Measurements from ENCODE around the gene CCIN. TPM values are rescaled to one million over a fixed set of nuclear protein-coding genes. Genes with fewer than 3 reads are reported as not detected.

CCIN gene
- total RNA-seq, 1 donor from 2014 or later = not detected

DNA sequence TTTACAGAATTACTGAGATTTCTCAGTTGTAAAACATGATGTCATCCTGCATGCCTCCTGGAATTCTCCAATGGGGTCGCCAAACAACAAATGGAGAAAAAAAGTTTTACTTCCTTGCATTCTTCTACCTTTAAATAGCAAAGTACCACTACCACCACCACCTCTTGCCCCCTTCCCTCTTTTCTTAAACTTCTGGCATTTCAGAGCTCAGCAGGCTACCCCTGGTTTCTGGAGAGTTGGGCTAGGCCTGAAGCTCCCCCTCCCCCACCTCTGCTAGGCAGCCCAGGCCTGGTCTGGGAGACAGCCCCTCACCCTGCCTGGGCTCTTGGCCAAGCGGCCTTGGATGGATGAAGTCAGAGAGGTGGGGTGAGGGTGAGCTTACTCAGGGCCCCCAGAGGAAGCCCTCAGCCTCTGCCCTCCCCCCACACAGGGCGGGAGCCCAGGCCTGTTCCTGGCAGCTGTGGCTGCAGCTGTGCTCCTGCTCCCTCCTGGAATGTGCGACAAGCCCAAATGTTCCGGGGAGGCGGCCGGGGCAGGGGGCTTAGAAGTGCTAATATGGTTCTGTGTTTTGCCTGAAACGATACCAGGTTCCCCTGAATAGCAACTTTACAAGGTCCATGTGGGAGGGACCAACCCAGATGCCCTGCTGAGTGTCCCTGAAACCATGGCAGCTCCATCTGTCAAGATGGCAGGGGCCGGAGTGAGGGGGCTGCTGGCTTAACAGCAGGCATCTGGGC lies 6.0 kb upstream of the CCIN start:
- TF ChIP-seq, protein P1, sequence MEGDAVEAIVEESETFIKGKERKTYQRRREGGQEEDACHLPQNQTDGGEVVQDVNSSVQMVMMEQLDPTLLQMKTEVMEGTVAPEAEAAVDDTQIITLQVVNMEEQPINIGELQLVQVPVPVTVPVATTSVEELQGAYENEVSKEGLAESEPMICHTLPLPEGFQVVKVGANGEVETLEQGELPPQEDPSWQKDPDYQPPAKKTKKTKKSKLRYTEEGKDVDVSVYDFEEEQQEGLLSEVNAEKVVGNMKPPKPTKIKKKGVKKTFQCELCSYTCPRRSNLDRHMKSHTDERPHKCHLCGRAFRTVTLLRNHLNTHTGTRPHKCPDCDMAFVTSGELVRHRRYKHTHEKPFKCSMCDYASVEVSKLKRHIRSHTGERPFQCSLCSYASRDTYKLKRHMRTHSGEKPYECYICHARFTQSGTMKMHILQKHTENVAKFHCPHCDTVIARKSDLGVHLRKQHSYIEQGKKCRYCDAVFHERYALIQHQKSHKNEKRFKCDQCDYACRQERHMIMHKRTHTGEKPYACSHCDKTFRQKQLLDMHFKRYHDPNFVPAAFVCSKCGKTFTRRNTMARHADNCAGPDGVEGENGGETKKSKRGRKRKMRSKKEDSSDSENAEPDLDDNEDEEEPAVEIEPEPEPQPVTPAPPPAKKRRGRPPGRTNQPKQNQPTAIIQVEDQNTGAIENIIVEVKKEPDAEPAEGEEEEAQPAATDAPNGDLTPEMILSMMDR (conservative IDR thresholded peaks at IDR 0.05) = no peak
- Mint-ChIP-seq H3K27me3 (ENCODE audit: low read depth) (peaks cover 2% of the 10 kb centered on the region), H3K4me3 (no peak overlapping the region), H3K4me1 (peaks cover 15% of the 10 kb centered on the region), H3K36me3 (ENCODE audit: low read depth) (peaks cover 3% of the 10 kb centered on the region), H3K27ac (ENCODE audit: unreplicated experiment) (peak overlapping the region; percentile 68), H3K9me3 (peaks cover 3% of the 10 kb centered on the region)
- peak; percentile 12 for DNase-seq (ENCODE audit: low read depth, low spot score)

DNA sequence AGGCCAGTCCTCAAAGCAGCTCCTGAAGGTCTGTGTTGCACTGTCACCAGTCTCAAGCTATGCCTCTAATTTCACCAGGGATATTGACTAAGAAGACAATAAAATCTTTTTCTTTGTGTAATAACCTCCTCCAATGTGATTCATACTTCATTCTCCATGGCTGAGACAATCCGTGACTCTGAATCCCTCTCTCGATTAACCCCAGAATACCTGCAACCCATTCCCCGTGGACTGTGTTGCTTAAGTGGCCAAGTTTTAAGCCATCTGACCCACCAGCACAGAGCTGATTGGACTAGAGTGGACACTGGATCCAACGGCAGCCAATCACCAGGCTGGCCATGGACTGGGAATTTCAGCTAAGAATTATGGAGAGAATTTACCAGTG lies 5.4 kb upstream of the CCIN start:
- TF ChIP-seq, protein P1 (conservative IDR thresholded peaks at IDR 0.05) = no peak
- no peak for DNase-seq (ENCODE audit: low read depth, low spot score)
- no peak overlapping the region for H3K4me3 Mint-ChIP-seq
- no peak overlapping the region for H3K27ac Mint-ChIP-seq (ENCODE audit: unreplicated experiment)
- H3K9me3 Mint-ChIP-seq = no peaks in the 10 kb centered on the region
- H3K36me3 Mint-ChIP-seq (ENCODE audit: low read depth) = no peaks in the 10 kb centered on the region
- H3K27me3 Mint-ChIP-seq (ENCODE audit: low read depth) = peaks cover 2% of the 10 kb centered on the region
- peaks cover 15% of the 10 kb centered on the region for H3K4me1 Mint-ChIP-seq

DNA sequence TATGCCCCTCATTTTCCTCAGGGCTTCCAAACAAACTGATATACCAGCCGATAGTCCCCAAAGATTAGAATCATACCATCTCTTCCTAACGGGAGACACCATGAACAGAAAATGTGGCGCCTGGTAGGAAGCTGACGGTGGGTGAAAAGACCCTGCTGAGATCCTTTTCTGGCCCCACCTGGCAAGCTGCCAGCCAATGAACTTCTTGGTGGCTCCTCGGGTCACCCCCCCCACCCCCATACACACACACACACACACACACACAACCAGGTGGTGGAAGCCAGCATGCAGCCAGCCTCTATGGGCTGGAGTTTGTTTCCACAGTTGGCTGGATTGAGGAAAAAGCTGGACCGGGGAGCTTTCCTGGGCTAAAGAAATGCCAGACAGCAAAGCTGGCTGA lies 4.8 kb upstream of the CCIN start:
- no peaks in the 10 kb centered on the region for H3K36me3 Mint-ChIP-seq (ENCODE audit: low read depth)
- TF ChIP-seq, protein P1 (conservative IDR thresholded peaks at IDR 0.05) = no peak
- peaks cover 2% of the 10 kb centered on the region for H3K27me3 Mint-ChIP-seq (ENCODE audit: low read depth)
- H3K9me3 Mint-ChIP-seq = no peaks in the 10 kb centered on the region
- DNase-seq (ENCODE audit: low read depth, low spot score) = no peak
- H3K4me3 Mint-ChIP-seq = no peak overlapping the region
- no peak overlapping the region for H3K27ac Mint-ChIP-seq (ENCODE audit: unreplicated experiment)
- peaks cover 15% of the 10 kb centered on the region for H3K4me1 Mint-ChIP-seq

DNA sequence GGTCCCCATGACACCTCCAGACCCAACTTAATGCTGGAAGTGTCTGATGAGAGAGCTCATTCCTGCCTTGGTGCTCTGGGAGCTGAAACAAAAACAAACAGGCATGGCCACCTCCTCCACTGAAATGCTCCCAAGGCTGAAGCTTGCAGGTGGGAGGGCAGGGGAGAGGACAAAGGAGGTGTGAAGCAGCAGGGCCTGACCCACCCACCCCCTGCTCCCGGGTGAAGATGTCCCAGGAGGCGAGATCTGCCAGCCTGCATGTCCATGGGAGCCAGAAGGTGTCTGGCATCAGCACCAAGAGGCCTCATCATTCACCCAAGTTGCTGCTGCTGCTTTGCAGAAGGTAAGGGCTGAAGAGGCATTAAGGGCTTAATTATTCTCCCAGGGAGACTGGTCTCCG lies 4.2 kb upstream of the CCIN start:
- Mint-ChIP-seq H3K9me3 (no peaks in the 10 kb centered on the region), H3K27ac (ENCODE audit: unreplicated experiment) (no peak overlapping the region), H3K36me3 (ENCODE audit: low read depth) (no peaks in the 10 kb centered on the region), H3K4me1 (peaks cover 15% of the 10 kb centered on the region), H3K27me3 (ENCODE audit: low read depth) (peaks cover 2% of the 10 kb centered on the region), H3K4me3 (no peak overlapping the region)
- TF ChIP-seq, protein P1 (conservative IDR thresholded peaks at IDR 0.05) = no peak
- DNase-seq (ENCODE audit: low read depth, low spot score) = no peak

DNA sequence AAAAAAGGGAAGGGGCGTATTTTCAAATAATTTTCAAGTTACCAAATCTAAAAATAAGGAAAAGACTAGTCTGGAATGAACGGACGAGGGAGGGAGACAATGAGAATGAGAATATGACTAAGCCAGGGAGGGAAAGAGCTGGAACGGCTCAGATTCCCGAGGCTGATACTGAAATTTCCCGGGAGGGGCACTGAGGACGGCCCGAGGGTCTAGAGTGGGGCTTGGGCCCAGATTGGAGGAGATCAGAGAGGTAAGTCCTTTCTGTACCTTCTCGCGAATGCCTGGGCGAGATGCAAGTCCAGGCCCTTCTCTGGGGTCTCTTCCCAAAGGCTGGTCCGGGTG lies 3.4 kb upstream of the CCIN start:
- H3K4me3 Mint-ChIP-seq = no peak overlapping the region
- H3K9me3 Mint-ChIP-seq = no peaks in the 10 kb centered on the region
- no peak overlapping the region for H3K27ac Mint-ChIP-seq (ENCODE audit: unreplicated experiment)
- DNase-seq (ENCODE audit: low read depth, low spot score) = no peak
- TF ChIP-seq, protein P1 (conservative IDR thresholded peaks at IDR 0.05) = no peak
- H3K4me1 Mint-ChIP-seq = peaks cover 15% of the 10 kb centered on the region
- peaks cover 2% of the 10 kb centered on the region for H3K27me3 Mint-ChIP-seq (ENCODE audit: low read depth)
- no peaks in the 10 kb centered on the region for H3K36me3 Mint-ChIP-seq (ENCODE audit: low read depth)

All from neural crest cell (in vitro differentiated cells).